ENCODE measurements around the gene ZNF768. TPM values are rescaled to one million over a fixed set of nuclear protein-coding genes. Genes with fewer than 3 reads are reported as not detected.
A peak's percentile ranks its signal among the peaks of the same experiment; 100 is the strongest.
"Not testable (repeated sequence)": the region's sequence is repeated elsewhere in the genome, so short reads cannot be mapped to it uniquely, and the experiment has no call there.

ZNF768 gene
- total and polyA plus RNA-seq, 7 donors, result 49.0 to 125 (median 60.4) TPM

- ATAC-seq, result peak in 1 of 4 donors; percentile 9
- Histone ChIP-seq H3K9me3 (no peaks in the 10 kb centered on the region), H3K27ac (no peak overlapping the region), H3K4me1 (peaks cover 10% of the 10 kb centered on the region), H3K36me3 (ENCODE audit: insufficient read depth in 1 of 2, low read depth in 1 of 2) (peaks cover 0 to 10% of the 10 kb centered on the region in 2 donors), H3K4me3 (no peak overlapping the region), H3K27me3 (ENCODE audit: insufficient read depth in 3 of 3, low read length in 2 of 3) (no peaks in the 10 kb centered on the region)
- 81 to 83% (median 83%) methylated on average over 8 of the region's 8 CpGs for WGBS, 3 donors
- DNase-seq, result no peak
- TF ChIP-seq CTCF (IDR thresholded peaks at IDR 0.05), result no peak
- intact Hi-C loops (cut with DNase I), result no loop called here
Observed at GRCh38 chr16:30548416-30549253, 22.3 kb upstream of the ZNF768 start.

GRCh38 chr16:30546115-30546514, 19.7 kb upstream of the ZNF768 start:
- H3K9me3 ChIP-seq, result no peaks in the 10 kb centered on the region
- peaks cover 5% of the 10 kb centered on the region for H3K4me1 ChIP-seq
- H3K27me3 ChIP-seq (ENCODE audit: insufficient read depth in 3 of 3, low read length in 2 of 3), result no peaks in the 10 kb centered on the region
- intact Hi-C loops (cut with DNase I), result no loop called here
- no peak for ATAC-seq
- H3K4me3 ChIP-seq, result no peak overlapping the region
- DNase-seq, result no peak
- 68 to 81% (median 75%) methylated on average over 8 of the region's 8 CpGs for WGBS, 3 donors
- no peaks in the 10 kb centered on the region for H3K36me3 ChIP-seq (ENCODE audit: insufficient read depth in 1 of 2, low read depth in 1 of 2)
- TF ChIP-seq CTCF (IDR thresholded peaks at IDR 0.05), result no peak
- H3K27ac ChIP-seq, result no peak overlapping the region

GRCh38 chr16:30543067-30543466, 16.7 kb upstream of the ZNF768 start:
- 67 to 78% (median 70%) methylated on average over 5 of the region's 5 CpGs for WGBS, 3 donors
- ATAC-seq (no peak), DNase-seq (no peak)
- no peak for TF ChIP-seq CTCF (IDR thresholded peaks at IDR 0.05)
- intact Hi-C loops (cut with DNase I), result no loop called here
- Histone ChIP-seq H3K4me1 (no peaks in the 10 kb centered on the region), H3K36me3 (ENCODE audit: insufficient read depth in 1 of 2, low read depth in 1 of 2) (no peaks in the 10 kb centered on the region), H3K27me3 (ENCODE audit: insufficient read depth in 3 of 3, low read length in 2 of 3) (no peaks in the 10 kb centered on the region), H3K27ac (no peak overlapping the region), H3K9me3 (no peaks in the 10 kb centered on the region), H3K4me3 (no peak overlapping the region)

GRCh38 chr16:30541502-30542329, 15.3 kb upstream of the ZNF768 start:
- Histone ChIP-seq H3K27ac (peak overlapping the region; percentile 41), H3K36me3 (ENCODE audit: insufficient read depth in 1 of 2, low read depth in 1 of 2) (peaks cover 0 to 3% of the 10 kb centered on the region in 2 donors), H3K9me3 (no peaks in the 10 kb centered on the region), H3K27me3 (ENCODE audit: insufficient read depth in 3 of 3, low read length in 2 of 3) (no peaks in the 10 kb centered on the region), H3K4me1 (no peaks in the 10 kb centered on the region), H3K4me3 (no peak overlapping the region)
- no peak for TF ChIP-seq CTCF (IDR thresholded peaks at IDR 0.05)
- 60 to 68% (median 65%) methylated on average over 10 of the region's 10 CpGs for WGBS, 3 donors
- DNase-seq (no peak), ATAC-seq (peak in 2 of 4 donors; percentile 37 to 44)
- intact Hi-C loops (cut with DNase I), result no loop called here

GRCh38 chr16:30540916-30541464, 14.6 kb upstream of the ZNF768 start:
- ATAC-seq; H3K36me3 ChIP-seq (ENCODE audit: insufficient read depth in 1 of 2, low read depth in 1 of 2); H3K4me3 ChIP-seq; H3K4me1 ChIP-seq; H3K9me3 ChIP-seq; DNase-seq; H3K27me3 ChIP-seq (ENCODE audit: insufficient read depth in 3 of 3, low read length in 2 of 3); intact Hi-C loops (cut with DNase I): not testable (repeated sequence)
- 68 to 75% (median 74%) methylated on average over 9 of the region's 9 CpGs for WGBS, 3 donors
- peak overlapping the region; percentile 41 for H3K27ac ChIP-seq

GRCh38 chr16:30539986-30540526, 13.7 kb upstream of the ZNF768 start:
- not testable (repeated sequence) for H3K36me3 ChIP-seq (ENCODE audit: insufficient read depth in 1 of 2, low read depth in 1 of 2); H3K27ac ChIP-seq; H3K9me3 ChIP-seq; ATAC-seq; DNase-seq; H3K4me3 ChIP-seq; H3K27me3 ChIP-seq (ENCODE audit: insufficient read depth in 3 of 3, low read length in 2 of 3); H3K4me1 ChIP-seq
- WGBS, 3 donors, result 83 to 93% (median 89%) methylated on average over 13 of the region's 13 CpGs
- intact Hi-C loops (cut with DNase I), result loop anchor here in 1 of 2 donors (10.0 kb wide), 1 partner anchor 95 kb away; no protein-coding TSS in a partner anchor
